Loucy (cell line): ENCODE data around the gene PAK1.

ENCODE experiments used
- EZH2phosphoT487 ChIP-seq: fragments of 200-600 bp; IDR thresholded peaks from 2 replicates; pipeline ENCODE4 v1.6.1; 2018; ENCODE audit warnings: antibody characterized with exemption, mild to moderate bottlenecking, moderate library complexity, borderline replicate concordance
- TF ChIP-seq, protein P1 (sequence below): fragments of 200-600 bp; sonication (generic); conservative IDR thresholded peaks from 2 replicates; pipeline ENCODE4 v1.5.1; 2014; ENCODE audit warnings: mild to moderate bottlenecking, antibody characterized with exemption, low read length

DNA sequence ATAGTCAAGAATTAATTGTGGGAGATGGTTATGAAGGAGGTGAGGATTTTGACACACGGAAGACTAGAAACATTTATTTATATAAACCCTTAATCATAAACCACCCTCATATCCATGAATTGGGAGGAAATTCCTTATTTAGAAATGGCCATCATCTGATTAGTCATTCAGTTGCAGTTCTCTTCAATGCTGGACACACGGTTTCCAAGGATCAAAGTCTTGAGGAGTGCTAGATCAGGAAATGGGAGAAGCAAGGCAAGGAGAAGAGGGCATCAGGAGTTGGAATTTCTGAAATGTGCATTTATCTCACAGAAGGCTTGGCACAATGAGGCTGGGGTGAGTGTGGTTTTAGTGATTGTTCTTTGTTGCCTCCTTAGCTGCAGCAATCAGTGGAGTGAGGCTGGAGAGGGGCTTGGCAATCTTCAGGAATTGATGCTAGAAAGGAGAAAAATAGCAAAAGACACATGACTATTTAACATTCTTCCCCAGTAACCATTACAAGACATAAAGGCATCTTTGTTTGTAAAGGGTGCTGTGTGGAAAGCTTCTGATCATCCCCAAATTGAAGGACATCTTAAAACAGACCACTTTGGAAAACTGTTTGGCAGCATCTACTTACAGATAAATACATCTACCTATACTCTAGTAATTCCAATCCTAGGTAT is 150.8 kb downstream of the PAK1 start:
- TF ChIP-seq, protein P1, sequence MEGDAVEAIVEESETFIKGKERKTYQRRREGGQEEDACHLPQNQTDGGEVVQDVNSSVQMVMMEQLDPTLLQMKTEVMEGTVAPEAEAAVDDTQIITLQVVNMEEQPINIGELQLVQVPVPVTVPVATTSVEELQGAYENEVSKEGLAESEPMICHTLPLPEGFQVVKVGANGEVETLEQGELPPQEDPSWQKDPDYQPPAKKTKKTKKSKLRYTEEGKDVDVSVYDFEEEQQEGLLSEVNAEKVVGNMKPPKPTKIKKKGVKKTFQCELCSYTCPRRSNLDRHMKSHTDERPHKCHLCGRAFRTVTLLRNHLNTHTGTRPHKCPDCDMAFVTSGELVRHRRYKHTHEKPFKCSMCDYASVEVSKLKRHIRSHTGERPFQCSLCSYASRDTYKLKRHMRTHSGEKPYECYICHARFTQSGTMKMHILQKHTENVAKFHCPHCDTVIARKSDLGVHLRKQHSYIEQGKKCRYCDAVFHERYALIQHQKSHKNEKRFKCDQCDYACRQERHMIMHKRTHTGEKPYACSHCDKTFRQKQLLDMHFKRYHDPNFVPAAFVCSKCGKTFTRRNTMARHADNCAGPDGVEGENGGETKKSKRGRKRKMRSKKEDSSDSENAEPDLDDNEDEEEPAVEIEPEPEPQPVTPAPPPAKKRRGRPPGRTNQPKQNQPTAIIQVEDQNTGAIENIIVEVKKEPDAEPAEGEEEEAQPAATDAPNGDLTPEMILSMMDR: no peak
- TF ChIP-seq EZH2phosphoT487: no peak
